GM19193 (cell line): ENCODE measurements around the gene CPXM2.

Source experiments
- POLR2A ChIP-seq: IDR thresholded peaks from 4 replicates; pipeline ENCODE4 v1.6.1; 2011; ENCODE audit not compliant: insufficient read depth, insufficient read length; ENCODE audit errors: extremely low read depth

CPXM2 gene

DNA sequence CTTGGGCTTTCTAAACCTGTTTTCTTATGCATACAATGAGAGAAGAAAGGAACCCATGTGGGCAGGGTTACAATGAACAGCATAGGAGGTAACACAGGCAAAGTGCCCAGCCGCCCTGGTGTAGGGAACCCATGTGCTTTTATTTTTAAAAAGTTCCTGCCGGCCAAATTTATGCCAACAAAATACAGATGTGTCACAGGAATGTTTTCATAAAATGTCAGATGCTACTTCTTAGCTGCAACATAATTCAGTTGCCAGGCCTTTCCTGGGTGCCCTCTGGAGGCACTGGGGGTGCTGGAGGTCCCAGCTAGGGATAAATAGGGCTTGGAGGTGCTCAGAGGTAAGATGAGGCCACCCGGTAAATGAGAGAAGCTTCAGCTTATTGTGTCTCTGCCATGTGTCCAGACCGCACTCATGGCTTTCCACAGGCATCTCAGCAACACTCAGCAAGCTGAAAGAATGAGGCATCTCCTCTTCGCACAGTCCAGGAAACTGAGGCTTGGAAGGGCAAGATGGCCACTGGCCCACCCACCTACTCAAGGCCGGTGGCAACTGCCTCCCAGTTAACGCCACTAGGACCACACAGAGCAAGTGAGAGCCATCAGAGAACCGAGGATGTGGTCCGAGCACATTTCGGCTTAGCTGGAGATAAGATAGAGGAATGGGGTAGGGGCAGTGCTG lies 58.3 kb downstream of the CPXM2 start:
- no peak for TF ChIP-seq POLR2A

DNA sequence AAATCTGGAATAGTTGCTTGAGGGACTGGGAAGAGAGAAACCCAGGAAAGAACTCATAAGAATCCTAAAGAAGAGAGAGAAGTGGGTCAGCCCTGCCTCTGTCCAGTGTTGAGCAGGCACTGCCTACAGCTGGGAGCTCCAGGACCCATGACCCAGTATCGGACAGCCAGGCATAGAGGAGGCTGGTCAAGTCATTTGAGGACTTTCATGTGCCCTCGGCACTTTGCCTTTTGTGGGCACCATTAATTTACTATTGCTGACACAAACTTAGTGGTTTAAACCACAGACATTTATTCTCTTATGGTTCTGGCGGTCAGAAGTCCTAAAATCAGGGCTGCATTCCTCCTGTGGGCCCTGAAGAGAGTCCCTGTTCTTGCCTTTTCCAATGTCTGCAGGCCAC lies 60.3 kb downstream of the CPXM2 start:
- TF ChIP-seq POLR2A: no peak

DNA sequence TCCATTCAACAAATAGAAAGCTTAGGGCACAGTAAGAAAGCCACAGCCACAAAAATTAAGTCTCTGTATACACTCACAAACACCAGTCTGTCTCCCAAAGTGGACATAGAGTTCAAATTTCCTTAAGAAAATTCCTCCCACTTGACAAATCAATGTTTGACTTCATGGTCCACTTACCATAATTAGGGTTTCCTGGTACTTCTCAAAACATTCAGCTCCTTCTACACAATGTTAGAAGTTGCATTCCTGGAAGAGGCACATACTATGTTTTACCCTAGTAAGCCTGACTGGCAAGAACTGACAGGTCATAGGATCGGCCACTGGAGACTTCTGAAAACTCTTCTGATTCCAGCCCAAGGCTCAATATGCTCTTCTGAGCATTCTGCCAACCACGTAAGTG lies 70.5 kb downstream of the CPXM2 start:
- no peak for TF ChIP-seq POLR2A

DNA sequence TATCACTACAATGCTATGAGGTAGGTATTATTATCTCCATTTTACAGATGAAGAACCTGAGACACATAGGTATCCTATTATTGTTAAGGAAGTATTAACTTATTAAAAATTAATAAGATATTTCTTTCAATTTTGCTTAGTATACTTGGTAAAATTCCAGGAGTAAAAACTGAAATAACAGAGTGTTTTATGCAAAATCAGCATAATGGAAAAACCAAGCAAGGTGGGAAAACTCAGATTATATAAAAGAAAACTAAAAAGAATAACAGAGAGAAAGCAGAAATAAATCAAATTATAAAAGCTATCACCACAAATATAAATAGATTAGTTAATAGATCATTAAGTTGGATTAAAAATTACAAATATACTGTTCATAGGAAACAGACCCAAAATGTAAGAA lies 82.0 kb downstream of the CPXM2 start:
- TF ChIP-seq POLR2A: no peak

DNA sequence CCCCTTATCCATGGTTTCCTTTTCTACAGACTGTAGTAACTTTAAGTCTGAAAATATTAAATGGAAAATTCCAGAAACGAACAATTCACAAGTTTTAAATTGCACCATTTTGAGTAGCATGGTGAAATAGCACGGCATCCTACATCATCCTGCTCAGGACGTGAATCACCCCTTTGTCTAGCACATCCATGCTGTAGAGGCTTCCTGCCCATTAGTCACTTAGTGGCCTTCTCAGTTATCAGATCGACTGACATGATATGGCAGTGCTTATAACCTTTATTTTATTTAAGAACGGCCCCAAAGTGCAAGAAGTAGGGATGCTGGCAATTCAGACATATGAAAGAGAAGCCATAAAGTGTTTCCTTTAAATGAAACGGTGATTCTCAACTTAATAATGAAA lies 82.7 kb downstream of the CPXM2 start:
- no peak for TF ChIP-seq POLR2A

DNA sequence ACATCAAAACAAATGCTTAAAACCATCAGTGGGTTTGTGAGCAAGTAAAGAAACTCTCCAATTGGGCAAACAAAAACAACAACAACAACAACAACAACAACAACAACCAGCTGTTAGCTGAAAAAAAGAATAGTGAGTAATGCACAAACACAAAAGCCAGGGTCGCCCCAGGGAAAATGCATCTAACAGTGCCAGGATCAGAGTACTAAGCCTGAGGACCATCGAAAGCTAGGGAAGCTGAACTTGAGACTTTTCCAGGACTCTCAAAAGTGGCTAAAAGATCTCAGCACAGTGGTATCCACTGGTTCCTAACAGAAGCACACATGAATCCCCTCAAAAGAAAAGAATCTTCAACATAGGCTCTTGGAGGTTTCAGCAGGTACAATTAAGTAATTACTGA lies 83.3 kb downstream of the CPXM2 start:
- TF ChIP-seq POLR2A: no peak

DNA sequence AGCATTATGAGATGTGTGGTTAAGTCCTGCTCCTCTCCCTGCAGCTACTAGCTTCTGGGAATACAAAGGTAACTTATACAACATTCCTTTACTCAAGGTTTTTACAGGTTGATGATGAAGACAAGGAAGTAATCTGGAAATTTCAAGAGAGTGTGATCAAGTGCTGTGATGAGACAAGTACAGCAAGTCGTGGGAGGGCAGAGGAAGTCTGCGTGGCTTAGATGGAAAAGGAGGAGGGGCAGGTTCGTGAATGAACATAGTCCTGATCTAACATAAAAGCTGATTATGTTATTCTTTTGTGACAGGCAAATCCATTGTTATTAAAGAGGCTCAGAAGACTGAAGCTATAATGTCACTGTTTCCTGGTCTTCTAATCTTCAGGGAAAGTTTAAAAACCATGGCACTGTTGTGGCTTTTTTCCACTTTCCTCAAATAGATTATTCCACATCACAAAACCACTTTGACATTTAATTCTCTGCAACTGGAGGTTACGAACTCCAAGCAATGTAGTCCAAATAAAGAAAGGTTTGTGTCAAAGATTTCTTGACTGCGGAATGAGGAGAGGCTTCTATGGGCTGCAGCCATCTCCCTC lies 84.1 kb downstream of the CPXM2 start:
- no peak for TF ChIP-seq POLR2A

DNA sequence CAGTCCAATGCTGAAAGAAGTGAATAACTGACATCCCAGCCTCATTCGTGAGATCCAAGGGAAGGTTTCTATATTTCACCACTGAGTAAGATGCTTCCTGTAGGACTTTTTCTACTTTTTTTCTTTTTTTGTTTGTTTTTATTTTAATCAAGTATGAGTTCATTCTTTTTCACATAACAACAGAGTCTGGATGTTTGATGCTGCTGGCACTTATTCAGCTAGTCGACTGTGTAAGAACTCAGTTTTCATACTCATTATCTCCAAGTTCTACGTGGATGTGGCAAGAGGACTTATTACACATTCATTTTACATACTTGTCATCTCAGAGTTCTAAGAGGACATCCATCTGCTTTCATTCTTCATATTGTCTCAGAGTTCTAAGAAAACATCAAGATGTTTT lies 86.9 kb downstream of the CPXM2 start:
- TF ChIP-seq POLR2A: no peak

DNA sequence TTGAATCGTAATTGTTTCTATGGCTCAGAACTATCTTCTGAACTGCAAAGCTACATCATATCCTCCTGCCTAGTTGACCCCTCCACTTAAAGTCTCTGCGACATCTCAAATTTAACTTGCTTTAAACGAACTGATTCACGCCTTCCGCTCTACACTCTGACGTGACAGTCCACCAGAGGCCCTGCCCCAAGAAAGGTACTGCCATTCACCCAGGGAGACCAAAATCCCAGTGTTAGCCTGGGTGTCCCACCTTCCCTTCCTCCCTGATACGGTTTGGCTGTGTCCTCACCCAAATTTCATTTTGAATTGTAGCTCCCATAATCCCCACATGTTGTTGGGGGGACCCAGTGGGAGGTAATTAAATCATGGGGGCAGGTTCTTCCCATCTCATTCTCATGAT lies 90.8 kb downstream of the CPXM2 start:
- TF ChIP-seq POLR2A: no peak

DNA sequence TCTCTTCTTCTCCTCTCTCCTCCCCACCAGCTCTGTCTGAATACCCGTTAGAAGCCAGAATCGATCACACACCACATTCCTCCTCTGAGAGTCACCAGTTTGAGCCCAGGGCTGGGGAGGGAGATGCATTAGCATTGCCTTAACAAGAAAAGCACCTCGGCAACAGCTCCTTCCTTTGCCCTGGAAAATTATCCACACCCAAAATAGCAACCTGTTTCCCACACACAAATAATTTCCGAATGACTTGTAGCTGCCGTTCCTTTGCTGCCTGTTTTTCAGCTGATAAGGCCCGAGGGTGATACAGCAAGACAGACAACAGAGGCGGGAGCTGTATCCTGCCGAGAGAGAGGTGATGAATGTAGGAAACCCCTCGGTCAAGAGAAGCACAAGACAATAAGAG lies 91.3 kb downstream of the CPXM2 start:
- TF ChIP-seq POLR2A: no peak

DNA sequence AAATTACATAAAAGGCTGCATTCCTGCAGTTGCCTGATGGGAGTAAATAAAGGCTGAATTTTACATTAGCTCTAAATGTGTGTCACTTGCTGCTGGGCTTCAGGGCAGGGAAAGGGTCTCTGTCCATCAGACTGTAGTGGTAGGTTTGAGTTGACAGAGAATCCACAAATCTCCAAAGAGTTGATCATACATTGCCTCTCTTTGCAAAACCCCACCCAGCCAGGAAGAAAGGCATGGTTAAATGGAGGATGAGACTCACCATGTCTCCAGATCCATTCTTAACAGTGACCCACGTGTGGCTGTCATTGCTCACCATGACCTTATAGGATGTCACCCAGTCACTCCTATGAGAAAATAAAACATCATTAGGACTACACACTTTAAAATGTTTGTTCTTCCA lies 92.8 kb downstream of the CPXM2 start:
- TF ChIP-seq POLR2A: no peak

DNA sequence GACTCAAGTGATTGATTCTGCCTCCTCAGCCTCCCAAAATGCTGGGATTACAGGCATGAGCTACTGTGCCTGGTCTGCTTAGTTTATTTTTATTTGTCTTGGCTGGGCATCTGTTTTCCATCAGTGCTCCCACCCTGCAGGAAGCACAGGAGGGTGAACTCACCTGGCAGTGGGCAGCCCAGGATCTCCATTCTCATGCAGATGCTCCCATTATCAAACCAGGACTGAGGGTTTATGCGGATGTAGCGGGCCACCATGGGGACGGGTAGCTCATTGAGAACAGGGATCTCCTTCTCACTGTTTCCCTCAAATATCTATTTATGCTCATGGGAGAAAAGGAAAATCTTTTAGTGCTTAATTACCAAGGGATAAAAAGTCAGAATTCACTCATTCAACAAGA lies 93.8 kb downstream of the CPXM2 start:
- TF ChIP-seq POLR2A: no peak

DNA sequence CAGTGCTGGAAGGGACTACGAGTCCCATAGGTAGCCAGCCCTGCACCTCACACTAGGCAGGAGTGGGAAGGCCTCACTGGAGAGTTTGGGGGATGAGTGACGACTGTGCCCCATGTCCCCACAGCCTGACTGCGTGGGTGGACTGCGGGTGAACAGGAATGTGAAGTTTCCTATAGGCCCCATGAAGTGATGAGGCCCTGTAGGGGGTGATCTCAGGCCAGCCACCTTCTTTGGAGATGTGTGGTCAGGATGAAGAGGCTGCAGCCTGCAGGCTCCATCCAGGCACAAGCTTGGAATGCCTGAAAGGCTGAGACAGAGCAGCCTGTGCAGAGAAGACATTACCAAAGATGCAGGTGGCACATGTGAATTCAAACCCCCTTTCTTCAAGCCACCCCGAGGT lies 94.9 kb downstream of the CPXM2 start:
- TF ChIP-seq POLR2A: no peak

DNA sequence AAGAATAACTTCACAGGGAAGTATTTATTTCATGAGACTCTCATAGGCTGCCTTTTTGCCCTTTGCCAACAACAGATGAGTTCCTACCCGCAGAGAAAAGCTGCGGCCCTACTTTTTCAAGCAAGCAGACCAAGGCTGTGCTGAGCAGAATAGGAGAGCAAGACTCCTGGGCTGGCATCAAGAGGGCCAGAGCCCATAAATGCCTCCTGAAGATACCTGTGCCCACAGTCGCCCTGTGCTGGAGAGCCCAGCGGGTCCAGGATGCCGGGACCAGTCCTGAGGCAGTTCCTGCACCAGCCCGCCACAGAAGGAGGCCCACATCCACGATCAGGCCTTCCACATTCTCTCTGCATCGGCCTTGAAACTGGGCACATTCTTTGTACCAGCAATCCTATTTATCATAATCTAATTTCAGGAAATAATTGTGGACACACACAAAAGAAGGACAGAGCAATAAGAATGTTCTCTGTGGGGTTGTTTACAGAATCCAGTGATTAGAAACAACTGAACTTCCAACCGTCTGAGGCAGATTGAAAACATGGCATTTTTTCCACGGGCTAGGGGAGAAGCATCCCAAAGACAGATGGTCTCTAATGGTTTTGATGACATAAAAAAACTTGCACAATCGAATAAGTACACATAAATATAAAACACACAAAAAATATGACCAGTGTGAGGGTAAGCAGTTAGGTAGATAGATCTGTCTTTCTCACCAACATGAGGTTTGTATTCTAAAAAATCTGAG lies 95.6 kb downstream of the CPXM2 start:
- no peak for TF ChIP-seq POLR2A

DNA sequence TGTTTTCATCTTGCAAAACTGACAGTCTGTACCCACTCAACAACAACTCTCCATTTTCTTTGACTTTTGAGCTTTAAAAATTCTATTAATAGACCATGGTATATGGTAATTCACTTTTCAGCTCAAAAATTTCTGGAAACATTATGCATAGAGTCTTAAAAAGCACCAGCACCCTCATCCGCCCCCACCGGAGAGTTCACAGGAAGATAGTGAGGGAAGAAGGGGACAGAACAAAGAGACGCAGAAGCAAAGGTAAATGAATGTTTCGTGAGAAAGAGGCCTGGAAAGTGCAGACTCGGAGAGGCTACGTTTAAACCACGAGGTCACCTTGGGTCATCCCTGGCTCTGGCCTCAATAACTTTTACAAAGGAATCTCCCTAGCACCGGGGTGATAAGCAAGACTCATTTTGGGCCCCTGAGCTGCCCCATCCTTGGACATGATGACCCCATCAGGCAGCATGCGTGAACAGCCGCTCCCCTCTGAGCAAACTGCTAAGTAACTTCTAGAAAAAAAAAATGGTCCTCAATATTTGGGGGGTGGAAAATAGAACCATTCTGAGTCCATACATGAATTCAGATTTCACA lies 96.3 kb downstream of the CPXM2 start:
- no peak for TF ChIP-seq POLR2A
